ENCODE measurements around the gene EHD2. TPM values are rescaled to one million over a fixed set of nuclear protein-coding genes. Genes with fewer than 3 reads are reported as not detected.
"Not testable (repeated sequence)": the region's sequence is repeated elsewhere in the genome, so short reads cannot be mapped to it uniquely, and the experiment has no call there.

EHD2 gene
- total RNA-seq, 1 donor from 2014 or later: 148 TPM

DNA sequence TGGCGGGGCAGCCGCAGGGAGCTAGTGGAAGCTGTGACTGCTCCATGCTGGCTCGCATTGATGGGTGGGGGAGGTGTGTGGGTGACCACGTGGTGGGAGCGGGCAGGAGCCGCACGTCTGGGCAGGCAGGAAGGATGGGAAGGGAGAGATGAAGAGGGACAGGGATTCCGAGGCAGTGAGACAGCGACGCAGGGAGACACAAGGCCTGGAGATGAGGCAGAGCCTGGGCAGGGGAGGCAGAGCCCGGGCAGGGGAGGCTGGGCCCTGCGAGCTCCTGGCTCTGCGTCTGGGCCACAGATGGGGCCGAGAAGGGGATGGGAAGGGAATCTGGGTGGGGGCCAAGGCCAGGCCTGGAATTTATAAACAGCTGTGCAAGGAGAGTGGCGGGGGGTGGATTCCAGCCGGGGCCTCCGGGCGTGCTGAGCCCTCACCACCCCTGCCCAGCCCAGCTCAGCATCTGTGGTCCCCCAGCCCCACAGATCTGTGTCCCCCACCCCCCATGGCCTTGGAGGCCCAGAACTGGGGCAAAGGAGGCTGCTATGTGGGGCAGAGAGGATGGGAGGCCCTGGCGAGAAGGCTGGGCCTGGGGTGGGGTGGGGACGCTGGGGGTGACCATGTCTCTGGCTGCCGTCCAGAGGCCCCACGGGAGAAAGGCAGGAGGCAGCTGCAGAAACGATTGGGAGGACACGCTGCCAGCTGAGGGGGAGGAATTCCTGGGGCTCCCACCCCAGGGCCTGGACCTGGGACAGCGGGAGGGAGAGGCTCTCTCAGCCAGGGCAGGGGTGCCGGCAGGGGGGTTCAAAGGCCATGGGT lies 6.0 kb downstream of the EHD2 start:
- ATAC-seq: peak; percentile 64 to 77
- TF ChIP-seq, protein P1, sequence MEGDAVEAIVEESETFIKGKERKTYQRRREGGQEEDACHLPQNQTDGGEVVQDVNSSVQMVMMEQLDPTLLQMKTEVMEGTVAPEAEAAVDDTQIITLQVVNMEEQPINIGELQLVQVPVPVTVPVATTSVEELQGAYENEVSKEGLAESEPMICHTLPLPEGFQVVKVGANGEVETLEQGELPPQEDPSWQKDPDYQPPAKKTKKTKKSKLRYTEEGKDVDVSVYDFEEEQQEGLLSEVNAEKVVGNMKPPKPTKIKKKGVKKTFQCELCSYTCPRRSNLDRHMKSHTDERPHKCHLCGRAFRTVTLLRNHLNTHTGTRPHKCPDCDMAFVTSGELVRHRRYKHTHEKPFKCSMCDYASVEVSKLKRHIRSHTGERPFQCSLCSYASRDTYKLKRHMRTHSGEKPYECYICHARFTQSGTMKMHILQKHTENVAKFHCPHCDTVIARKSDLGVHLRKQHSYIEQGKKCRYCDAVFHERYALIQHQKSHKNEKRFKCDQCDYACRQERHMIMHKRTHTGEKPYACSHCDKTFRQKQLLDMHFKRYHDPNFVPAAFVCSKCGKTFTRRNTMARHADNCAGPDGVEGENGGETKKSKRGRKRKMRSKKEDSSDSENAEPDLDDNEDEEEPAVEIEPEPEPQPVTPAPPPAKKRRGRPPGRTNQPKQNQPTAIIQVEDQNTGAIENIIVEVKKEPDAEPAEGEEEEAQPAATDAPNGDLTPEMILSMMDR (IDR thresholded peaks at IDR 0.05): no peak
- peak overlapping the region; percentile 31 for H3K4me3 ChIP-seq
- DNase-seq: peak; percentile 81
- peaks cover 29% of the 10 kb centered on the region for H3K36me3 ChIP-seq
- peak overlapping the region; percentile 73 for H3K27ac ChIP-seq
- H3K27me3 ChIP-seq (ENCODE audit: low read depth): no peaks in the 10 kb centered on the region
- H3K4me1 ChIP-seq: peaks cover 73% of the 10 kb centered on the region
- intact Hi-C loops (cut with DNase I): no loop called here
- no peaks in the 10 kb centered on the region for H3K9me3 ChIP-seq

DNA sequence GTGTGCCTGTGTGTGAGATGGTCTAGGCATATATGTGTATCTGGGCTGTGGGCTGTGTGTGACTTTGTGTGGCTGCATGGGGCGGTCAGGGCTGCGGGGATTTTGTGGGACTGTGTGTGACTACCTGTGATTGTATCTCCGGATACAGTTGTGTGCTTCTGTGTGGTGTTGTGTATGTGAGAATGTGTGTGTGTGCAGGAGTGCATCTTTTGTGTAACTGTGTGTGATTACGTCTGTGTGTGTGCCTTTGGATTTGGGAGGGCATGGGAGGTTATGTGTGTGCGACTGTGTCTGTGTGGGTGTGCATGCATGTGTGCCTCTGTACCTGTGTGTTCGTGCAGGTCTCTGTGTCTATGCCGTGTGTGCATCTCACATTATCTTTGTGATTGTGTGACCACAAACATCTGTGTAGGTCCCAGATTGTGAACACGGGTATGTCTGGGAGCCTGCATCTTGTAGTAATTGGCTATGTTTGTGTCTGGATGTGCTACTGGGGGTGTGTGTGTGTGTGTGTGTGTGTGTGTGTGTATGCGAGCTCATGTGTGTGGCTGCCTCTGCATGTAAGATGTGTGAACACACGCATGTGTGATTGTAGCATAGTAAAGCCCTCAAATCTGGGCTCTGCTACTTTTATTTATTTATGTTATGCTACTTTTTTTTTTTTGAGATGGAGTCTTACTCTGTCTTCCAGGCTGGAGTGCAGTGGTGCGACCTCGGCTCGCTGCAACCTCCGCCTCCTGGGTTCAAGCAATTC lies 7.6 kb downstream of the EHD2 start:
- peaks cover 37% of the 10 kb centered on the region for H3K36me3 ChIP-seq
- ATAC-seq: no peak
- no peaks in the 10 kb centered on the region for H3K27me3 ChIP-seq (ENCODE audit: low read depth)
- peaks cover 72% of the 10 kb centered on the region for H3K4me1 ChIP-seq
- intact Hi-C loops (cut with DNase I): no loop called here
- no peaks in the 10 kb centered on the region for H3K9me3 ChIP-seq
- H3K27ac ChIP-seq: peak overlapping the region; percentile 73
- no peak for DNase-seq
- TF ChIP-seq, protein P1 (IDR thresholded peaks at IDR 0.05): no peak
- peak overlapping the region; percentile 31 for H3K4me3 ChIP-seq

DNA sequence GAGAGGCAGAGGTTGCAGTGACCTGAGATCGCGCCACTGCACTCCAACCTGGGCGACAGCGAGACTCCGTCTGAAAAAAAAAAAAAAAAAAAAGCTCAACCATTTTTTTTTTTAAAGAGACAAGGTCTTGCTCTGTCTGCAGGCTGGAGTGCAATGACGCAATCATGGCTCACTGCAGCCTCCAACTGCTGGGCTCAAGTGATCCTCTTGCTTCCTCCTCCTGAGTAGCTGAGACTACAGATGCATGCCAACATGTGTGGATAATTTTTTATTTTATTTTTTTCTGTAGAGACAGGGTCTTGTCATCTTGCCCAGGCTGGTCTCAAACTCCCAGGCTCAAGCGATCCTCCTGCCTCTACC lies 10.3 kb downstream of the EHD2 start:
- no peaks in the 10 kb centered on the region for H3K9me3 ChIP-seq
- H3K36me3 ChIP-seq: peaks cover 41% of the 10 kb centered on the region
- TF ChIP-seq, protein P1 (IDR thresholded peaks at IDR 0.05): no peak
- intact Hi-C loops (cut with DNase I): no loop called here
- no peaks in the 10 kb centered on the region for H3K27me3 ChIP-seq (ENCODE audit: low read depth)
- H3K4me3 ChIP-seq: peak overlapping the region; percentile 21
- DNase-seq (peak; percentile 87), ATAC-seq (peak; percentile 56 to 72)
- H3K4me1 ChIP-seq: peaks cover 75% of the 10 kb centered on the region
- peak overlapping the region; percentile 62 for H3K27ac ChIP-seq

DNA sequence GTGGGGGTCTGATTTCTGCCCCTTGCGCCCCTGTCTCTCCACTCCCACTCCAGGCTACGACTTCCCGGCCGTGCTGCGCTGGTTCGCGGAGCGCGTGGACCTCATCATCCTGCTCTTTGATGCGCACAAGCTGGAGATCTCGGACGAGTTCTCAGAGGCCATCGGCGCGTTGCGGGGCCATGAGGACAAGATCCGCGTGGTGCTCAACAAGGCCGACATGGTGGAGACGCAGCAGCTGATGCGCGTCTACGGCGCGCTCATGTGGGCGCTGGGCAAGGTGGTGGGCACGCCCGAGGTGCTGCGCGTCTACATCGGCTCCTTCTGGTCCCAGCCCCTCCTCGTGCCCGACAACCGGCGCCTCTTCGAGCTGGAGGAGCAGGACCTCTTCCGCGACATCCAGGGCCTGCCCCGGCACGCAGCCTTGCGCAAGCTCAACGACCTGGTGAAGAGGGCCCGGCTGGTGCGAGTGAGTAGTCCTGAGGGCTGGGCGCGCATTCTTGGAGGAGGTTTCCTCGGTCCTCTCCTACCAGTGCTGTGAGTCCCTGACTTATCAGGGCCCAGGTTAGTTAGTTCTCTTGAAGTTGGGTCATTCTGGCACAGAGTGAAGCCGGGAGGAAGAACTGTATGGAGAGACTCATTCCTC lies 12.7 kb downstream of the EHD2 start:
- Histone ChIP-seq H3K9me3 (no peaks in the 10 kb centered on the region), H3K36me3 (peaks cover 47% of the 10 kb centered on the region), H3K27ac (peak overlapping the region; percentile 47), H3K4me1 (peaks cover 79% of the 10 kb centered on the region), H3K4me3 (no peak overlapping the region), H3K27me3 (ENCODE audit: low read depth) (no peaks in the 10 kb centered on the region)
- TF ChIP-seq, protein P1 (IDR thresholded peaks at IDR 0.05): no peak
- peak; percentile 94 for DNase-seq
- intact Hi-C loops (cut with DNase I): no loop called here
- peak; percentile 78 to 84 for ATAC-seq

DNA sequence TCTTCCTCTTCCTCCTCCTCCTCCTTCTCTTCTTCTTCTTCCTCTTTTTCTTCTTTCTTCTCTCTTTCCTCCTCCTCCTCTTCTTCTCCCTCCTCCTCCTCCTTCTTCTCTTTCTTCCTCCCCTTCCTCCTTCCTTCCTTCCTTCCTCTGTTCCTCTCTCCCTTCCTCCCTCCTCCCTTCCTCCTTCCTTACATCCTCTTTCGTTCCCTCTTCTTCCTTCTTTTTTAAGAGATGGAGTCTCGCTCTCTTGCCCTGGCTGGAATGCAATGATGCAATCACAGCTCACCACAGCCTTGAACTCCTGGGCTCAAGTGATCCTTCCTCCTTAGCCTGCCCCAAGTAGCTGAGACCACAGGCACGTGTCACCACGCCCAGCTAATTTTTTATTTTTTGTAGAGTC lies 13.2 kb downstream of the EHD2 start:
- peak overlapping the region; percentile 20 for H3K27ac ChIP-seq
- no peak overlapping the region for H3K4me3 ChIP-seq
- peaks cover 49% of the 10 kb centered on the region for H3K36me3 ChIP-seq
- H3K9me3 ChIP-seq: no peaks in the 10 kb centered on the region
- TF ChIP-seq, protein P1 (IDR thresholded peaks at IDR 0.05): no peak
- intact Hi-C loops (cut with DNase I): no loop called here
- DNase-seq: no peak
- no peaks in the 10 kb centered on the region for H3K27me3 ChIP-seq (ENCODE audit: low read depth)
- ATAC-seq: no peak
- peaks cover 79% of the 10 kb centered on the region for H3K4me1 ChIP-seq

DNA sequence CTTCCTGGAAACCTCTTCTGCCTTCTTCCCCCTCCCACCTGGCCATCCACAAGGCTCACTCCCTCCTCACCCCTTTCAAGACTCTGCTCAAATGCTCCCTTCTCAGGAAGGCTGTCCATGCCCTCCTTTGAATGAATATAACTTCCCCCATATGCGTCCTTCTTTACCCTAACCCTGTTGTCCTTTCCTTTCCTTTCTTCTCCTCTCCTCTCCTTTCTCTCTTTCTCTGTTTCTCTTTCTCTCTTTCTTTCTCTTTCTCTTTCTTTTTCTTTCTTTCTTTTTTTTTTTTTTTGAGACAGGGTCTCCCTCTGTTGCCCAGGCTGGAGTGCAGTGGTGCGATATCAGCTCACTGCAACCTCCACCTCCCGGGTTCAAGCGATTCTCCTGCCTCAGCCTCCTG lies 15.1 kb downstream of the EHD2 start:
- H3K9me3 ChIP-seq; DNase-seq; H3K27me3 ChIP-seq (ENCODE audit: low read depth); intact Hi-C loops (cut with DNase I); H3K4me3 ChIP-seq; ATAC-seq: not testable (repeated sequence)
- Histone ChIP-seq H3K36me3 (peaks cover 63% of the 10 kb centered on the region), H3K4me1 (peaks cover 73% of the 10 kb centered on the region), H3K27ac (peak overlapping the region; percentile 88)

Data from lower lobe of right lung (tissue), 2 donors.